Osteocyte (in vitro differentiated cells): Measurements from ENCODE around the gene CFAP45. TPM values are rescaled to one million over a fixed set of nuclear protein-coding genes. Genes with fewer than 3 reads are reported as not detected.

Source experiments
- DNase-seq: peaks from one replicate; pipeline ENCODE4 v3.0.0; 2021; ENCODE audit warnings: mixed read lengths; ENCODE audit not compliant: unreplicated experiment; ENCODE audit errors: extremely low spot score
- H3K27ac Mint-ChIP-seq: one replicate; pipeline ENCODE4 v1.8.0; 2021; ENCODE audit warnings: mild to moderate bottlenecking, mixed read lengths; ENCODE audit not compliant: unreplicated experiment
- H3K27me3 Mint-ChIP-seq: one replicate; pipeline ENCODE4 v1.8.0; 2021; ENCODE audit warnings: mixed read lengths; ENCODE audit not compliant: unreplicated experiment
- H3K36me3 Mint-ChIP-seq: one replicate; pipeline ENCODE4 v1.8.0; 2021; ENCODE audit warnings: mixed read lengths; ENCODE audit not compliant: unreplicated experiment
- H3K4me1 Mint-ChIP-seq: one replicate; pipeline ENCODE4 v1.8.0; 2021; ENCODE audit warnings: mixed read lengths; ENCODE audit not compliant: unreplicated experiment
- H3K4me3 Mint-ChIP-seq: one replicate; pipeline ENCODE4 v1.8.0; 2021; ENCODE audit warnings: mild to moderate bottlenecking, moderate library complexity, mixed read lengths; ENCODE audit not compliant: unreplicated experiment
- H3K9me3 Mint-ChIP-seq: one replicate; pipeline ENCODE4 v1.8.0; 2021; ENCODE audit warnings: mixed read lengths; ENCODE audit not compliant: unreplicated experiment
- CTCF ChIP-seq: fragments of 200-600 bp; sonication (generic); IDR thresholded peaks from 2 replicates; pipeline ENCODE4 v1.5.0; 2021; ENCODE audit warnings: antibody characterized with exemption, mild to moderate bottlenecking, moderate library complexity
- total RNA-seq: library from RNA; stranded (reverse); gene quantifications from 2 replicates; pipeline ENCODE4 v1.2.1, GENCODE V29; 2021

The CFAP45 gene
- total RNA-seq, 1 donor from 2014 or later: 0.83 TPM

DNA sequence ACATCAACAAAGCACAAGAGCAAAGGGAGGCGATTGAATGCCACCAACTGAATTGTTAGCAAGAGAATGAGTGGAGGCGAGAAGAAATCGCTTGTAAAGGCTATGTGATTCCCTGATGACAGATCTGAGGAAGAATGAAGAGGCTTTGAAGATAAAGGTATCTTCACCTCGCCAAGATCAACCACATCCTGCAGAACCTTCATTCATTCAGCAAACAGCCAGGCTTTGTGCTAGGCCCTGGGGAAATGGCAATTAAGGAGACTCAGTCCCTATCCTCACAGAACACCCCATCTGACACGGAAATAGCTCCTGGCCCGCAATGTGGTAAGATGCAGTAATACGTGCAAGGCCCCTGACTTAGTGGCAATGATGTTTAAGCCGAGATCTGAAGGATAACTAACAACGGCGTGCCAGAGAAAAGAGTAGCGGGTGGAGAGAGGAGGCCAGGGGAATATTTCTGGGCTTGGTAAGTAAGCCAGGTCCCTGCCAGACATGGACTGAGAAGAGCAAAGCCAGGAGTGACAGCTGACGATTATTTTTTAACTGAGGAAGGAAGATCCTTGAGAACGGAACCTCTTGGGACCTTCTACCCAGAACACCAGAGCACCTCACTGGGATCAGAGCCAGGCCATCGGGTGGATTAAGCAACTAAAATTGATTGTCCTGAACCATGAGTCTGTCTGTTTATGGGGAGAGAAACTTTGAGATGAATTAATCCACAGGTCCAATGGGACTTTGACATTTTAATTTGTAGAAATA is 32.9 kb downstream of the CFAP45 start:
- no peak for TF ChIP-seq CTCF
- peaks cover 2% of the 10 kb centered on the region for H3K27me3 Mint-ChIP-seq
- no peak for DNase-seq
- H3K36me3 Mint-ChIP-seq: no peaks in the 10 kb centered on the region
- H3K9me3 Mint-ChIP-seq: no peaks in the 10 kb centered on the region
- H3K27ac Mint-ChIP-seq: no peak overlapping the region
- H3K4me3 Mint-ChIP-seq: no peak overlapping the region
- peaks cover 11% of the 10 kb centered on the region for H3K4me1 Mint-ChIP-seq

GRCh38 chr1:159866066-159866465 is 33.9 kb downstream of the CFAP45 start:
- Mint-ChIP-seq H3K9me3 (no peaks in the 10 kb centered on the region), H3K27me3 (peaks cover 2% of the 10 kb centered on the region), H3K4me1 (peaks cover 11% of the 10 kb centered on the region), H3K4me3 (no peak overlapping the region), H3K27ac (no peak overlapping the region), H3K36me3 (no peaks in the 10 kb centered on the region)
- DNase-seq: no peak
- TF ChIP-seq CTCF: no peak

GRCh38 chr1:159864262-159864661 is 35.7 kb downstream of the CFAP45 start:
- H3K27ac Mint-ChIP-seq: no peak overlapping the region
- no peaks in the 10 kb centered on the region for H3K36me3 Mint-ChIP-seq
- H3K27me3 Mint-ChIP-seq: peaks cover 2% of the 10 kb centered on the region
- no peak for TF ChIP-seq CTCF
- H3K9me3 Mint-ChIP-seq: no peaks in the 10 kb centered on the region
- no peak overlapping the region for H3K4me3 Mint-ChIP-seq
- peaks cover 5% of the 10 kb centered on the region for H3K4me1 Mint-ChIP-seq
- DNase-seq: no peak

DNA sequence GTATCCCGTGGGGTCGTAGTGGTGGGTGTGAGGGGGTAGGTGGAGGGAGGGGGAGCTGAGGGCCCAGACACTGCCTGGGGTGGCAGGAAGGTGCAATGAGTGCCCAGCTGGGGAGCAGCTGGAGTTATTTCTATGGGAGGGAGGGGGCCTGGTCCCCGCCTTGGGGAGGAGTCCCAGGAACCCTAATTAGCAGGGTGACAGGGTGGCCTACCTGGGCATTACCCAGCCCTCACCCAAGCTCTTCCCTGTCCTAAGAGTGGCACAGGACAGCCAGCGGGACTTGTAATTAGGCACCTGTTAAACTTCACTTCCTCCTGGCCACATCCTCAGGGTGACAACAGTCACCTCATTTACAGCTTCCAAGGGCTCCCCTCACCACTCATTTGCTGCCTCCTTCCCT is 37.4 kb downstream of the CFAP45 start, which contains the start of gene VSIG8:
Gene VSIG8, minus strand, starts transcription at position 101 of the 400 bp plus-strand sequence. CDS start 136 bp downstream, outside the sequence.
- H3K27ac Mint-ChIP-seq: no peak within 1 kb of the TSS
- no peak within 1 kb of the TSS for H3K4me3 Mint-ChIP-seq
- no peaks in the 10 kb centered on the region for H3K36me3 Mint-ChIP-seq
- H3K9me3 Mint-ChIP-seq: no peaks in the 10 kb centered on the region
- DNase-seq: no peak
- H3K4me1 Mint-ChIP-seq: no peaks in the 10 kb centered on the region
- H3K27me3 Mint-ChIP-seq: peaks cover 2% of the 10 kb centered on the region
- TF ChIP-seq CTCF: no peak

DNA sequence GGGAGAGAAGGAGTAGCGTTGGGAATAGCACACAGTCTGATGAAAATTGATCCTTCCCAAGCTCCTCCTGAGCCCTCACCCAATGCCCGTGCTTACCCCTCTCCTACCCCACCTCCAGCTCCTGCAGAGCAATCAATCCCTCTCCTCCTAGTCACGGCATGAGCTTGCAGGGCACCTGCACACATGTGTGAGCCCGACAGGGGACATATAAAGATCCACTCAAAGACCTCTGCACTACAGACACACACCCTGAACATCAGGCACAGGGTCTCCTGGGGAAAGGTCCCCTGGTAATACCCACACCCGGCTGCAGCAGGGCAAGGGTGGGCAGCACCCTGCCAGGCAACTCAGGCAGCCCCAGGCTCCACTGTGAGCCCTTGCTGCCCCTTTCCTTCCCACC is 37.9 kb downstream of the CFAP45 start:
- Mint-ChIP-seq H3K9me3 (no peaks in the 10 kb centered on the region), H3K4me3 (no peak overlapping the region), H3K4me1 (no peaks in the 10 kb centered on the region), H3K36me3 (no peaks in the 10 kb centered on the region), H3K27me3 (peaks cover 2% of the 10 kb centered on the region), H3K27ac (no peak overlapping the region)
- no peak for DNase-seq
- no peak for TF ChIP-seq CTCF
